HG02870 (cell line): Measurements from ENCODE around the gene SORD.
"Not testable (repeated sequence)": the region's sequence is repeated elsewhere in the genome, so short reads cannot be mapped to it uniquely, and the experiment has no call there.

ENCODE experiments used
- ATAC-seq: cut with Tn5 transposase; IDR thresholded peaks from one replicate; pipeline ENCODE4 v1.9.1; 2021; ENCODE audit warnings: mild to moderate bottlenecking, moderate library complexity; ENCODE audit not compliant: unreplicated experiment

SORD gene

GRCh38 chr15:45022871-45023658 lies at the start of gene SORD:
Gene SORD (plus strand): TSS chr15:45023195. CDS start chr15:45023284, 89 bp downstream.
- peak; percentile 86 for ATAC-seq

DNA sequence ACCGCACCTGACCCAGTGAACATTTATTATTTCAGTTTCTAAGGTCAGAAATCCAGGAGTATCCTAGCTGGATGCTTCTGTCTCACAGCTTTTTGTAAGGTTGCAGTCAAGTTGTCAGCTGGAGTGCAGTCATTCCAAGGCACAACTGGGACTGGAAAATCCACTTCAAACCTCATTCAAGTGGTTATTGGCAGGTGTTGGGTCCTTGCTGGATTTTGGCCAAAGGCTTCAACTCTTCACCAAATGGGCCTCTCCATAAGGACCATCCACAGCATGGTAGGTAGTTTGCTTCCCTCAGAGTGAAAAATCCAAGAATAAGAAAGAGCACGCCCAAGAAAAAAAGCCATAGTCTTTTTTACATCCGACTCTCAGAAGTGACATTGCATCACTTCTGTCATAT lies 46.8 kb upstream of the SORD start:
- ATAC-seq = not testable (repeated sequence)

DNA sequence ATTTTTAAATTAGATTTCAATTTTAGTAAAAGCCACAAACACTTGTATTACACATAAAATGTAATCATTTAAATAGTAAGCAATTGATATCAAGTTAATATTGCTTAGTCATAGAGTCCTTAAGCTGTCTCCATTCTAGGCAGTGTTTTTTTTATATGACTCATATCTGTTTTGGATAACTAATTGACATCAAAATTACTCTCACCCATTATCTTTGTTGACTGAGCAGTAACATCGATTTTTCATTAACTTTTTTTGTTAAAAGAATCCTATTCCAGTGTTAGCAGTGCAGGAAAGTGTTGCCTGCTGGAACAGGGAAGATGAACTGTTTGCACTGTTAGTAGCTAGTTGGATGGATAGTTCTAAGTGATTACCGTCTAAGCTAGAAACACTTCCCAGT lies 45.2 kb upstream of the SORD start:
- ATAC-seq = not testable (repeated sequence)

DNA sequence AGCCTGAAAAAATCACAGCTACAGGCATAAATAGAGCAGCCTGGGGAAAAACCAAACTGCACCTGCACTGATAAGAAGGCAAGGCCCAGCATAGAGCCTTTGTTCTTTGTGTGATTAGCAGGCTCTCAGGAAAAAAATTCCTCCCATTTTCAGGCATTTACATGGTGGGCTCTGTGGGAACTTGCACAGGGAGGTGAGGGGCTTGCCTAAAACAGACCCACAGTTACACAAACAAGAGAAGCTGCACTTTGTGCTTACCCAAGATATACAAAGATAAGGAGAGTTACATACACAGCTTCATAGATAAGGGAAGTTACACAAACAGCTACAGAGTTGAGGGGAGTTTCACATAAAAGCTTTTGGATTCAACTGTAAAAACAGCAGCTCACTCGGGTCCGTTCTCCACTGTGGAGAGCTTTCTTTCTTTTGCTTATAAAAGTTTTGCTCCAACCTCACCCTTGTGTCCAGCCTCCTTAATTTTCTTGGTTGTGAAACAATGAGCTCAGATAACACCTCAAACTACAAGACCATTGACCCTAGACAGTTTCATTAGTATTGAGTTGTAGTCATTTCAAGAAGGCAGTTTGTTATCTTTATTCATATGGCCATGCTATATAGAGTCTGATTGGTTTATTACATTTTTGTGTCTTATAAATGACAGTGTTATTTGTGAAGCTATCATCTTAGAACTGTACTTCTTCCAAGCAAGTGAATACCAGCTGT lies 43.2 kb upstream of the SORD start:
- ATAC-seq = not testable (repeated sequence)

- not testable (repeated sequence) for ATAC-seq
Observed at GRCh38 chr15:44984144-44984543, 38.9 kb upstream of the SORD start.

DNA sequence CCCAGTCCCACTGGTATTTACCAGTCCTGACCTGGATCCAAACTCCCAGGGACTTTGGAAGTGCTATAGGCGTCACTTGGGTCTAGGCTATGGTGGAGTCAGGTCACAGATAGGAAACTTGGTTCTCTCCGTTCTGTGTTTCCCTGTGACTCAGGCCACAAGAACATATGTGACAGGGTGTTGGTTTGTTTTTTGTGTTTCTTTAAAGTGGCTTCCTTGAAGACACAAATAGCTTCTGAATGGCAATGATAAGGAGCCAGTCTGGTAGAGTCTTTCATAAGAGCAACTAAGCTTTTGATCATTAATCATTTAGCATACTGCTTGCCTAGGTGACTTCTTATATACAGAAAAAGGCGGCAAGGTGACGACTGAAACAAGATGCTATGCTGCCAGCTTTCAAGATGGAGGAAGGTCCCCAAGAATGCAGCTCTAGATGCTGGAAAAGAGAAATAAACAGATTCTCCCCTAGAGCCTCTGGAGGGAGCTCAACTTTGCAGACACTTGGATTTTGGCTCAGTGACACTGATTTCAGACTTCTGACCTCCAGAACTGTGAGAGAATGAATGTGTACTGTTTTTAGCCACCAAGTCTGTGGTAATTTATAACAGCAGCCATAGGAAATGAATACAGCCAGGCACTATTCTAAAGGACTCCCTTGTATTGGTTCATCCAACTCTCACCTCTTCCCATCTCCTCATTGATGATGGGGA lies 36.5 kb upstream of the SORD start:
- ATAC-seq = not testable (repeated sequence)

DNA sequence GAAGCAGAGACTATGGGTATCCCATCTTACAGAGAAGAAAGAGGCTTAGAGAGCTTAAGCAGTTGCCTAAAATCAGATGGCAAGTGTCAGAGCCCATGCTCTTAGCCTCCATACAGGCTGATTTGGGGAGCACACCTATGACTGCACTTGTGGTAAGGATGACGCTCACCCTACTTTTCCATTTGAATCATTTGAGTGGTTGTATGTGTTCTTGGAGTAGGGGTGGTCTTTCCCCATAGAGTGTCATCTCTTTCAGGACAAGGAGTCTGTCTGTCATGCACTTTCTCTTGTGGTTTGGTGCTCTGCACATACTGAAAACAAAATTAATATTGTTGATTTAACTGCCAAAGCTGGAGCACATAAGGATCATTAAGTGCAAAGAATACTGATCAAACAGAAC lies 35.3 kb upstream of the SORD start:
- not testable (repeated sequence) for ATAC-seq

GRCh38 chr15:44988184-44988869 lies 34.7 kb upstream of the SORD start:
- ATAC-seq = not testable (repeated sequence)

GRCh38 chr15:44988870-44989219 lies 34.1 kb upstream of the SORD start:
- ATAC-seq = not testable (repeated sequence)

GRCh38 chr15:44997632-44998031 lies 25.4 kb upstream of the SORD start:
- ATAC-seq = not testable (repeated sequence)

DNA sequence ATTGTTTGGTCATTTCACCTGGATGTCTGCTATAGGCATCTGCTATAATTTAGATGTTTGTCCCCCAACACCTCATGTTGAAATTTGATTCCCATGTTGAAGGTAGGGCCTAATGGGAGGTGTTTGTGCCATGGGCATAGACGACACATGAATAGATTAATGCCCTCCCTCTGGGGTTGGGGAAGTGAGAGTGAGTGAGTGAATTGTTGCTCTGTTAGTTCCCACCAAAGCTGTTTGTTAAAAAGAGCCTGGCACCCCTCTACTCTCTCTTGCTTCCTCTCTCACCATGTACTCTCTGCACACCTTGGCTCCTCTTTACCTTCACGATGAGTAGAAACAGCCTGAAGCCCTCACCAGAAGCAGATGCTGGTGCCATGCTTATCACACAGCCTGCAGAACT lies 23.9 kb upstream of the SORD start:
- no peak for ATAC-seq

DNA sequence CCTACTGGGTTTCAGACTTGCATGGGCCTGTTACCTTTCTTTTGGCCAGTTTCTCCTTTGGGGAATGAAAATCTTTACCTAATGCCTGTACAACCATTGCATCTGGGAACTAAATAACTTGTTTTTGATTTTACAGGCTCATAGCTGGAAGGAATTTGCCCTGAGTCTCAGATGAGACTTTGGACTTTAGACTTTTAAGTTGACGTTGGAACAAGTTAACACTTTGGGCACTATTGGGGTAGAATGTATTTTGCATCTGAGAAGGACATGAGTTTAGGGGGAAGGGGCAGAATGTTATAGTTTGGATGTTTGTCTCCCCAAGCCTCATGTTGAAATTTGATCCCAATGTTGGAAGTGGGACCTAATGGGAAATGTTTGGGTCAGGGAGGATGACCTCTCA lies 21.8 kb upstream of the SORD start:
- not testable (repeated sequence) for ATAC-seq

DNA sequence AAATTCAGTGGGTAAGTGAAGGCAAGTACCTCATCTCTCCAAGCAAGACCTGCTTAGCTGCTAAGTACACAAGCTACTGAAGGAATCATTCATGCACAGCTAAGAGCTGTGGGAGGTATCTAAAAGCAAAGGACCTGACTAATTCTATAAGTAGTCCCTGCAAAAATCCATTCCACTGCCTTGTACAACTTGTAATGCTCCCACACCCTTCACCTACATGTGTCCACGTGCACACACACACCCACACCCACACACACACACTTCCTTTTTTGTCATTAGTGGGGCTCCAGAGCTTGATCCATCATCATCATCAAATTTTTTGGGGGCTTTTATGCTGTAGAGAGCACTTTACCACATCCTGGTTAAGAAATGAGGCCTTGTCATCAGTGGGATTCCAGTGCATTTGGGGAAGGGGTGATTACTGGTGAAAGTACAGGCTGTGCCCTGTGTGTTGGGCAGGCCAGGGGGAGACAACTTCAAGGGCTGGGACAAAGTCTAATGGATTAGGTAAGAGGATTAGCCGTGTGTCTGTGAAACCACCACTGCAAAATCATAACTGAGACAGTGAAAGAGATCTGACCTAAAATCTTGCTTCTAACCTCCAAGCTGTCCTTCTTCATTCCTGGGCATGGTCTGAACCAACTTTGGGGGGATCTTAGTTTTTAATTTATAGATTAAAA lies 19.1 kb upstream of the SORD start:
- ATAC-seq = peak; percentile 71

- ATAC-seq = not testable (repeated sequence)
Observed at GRCh38 chr15:45004590-45005175, 18.3 kb upstream of the SORD start.

DNA sequence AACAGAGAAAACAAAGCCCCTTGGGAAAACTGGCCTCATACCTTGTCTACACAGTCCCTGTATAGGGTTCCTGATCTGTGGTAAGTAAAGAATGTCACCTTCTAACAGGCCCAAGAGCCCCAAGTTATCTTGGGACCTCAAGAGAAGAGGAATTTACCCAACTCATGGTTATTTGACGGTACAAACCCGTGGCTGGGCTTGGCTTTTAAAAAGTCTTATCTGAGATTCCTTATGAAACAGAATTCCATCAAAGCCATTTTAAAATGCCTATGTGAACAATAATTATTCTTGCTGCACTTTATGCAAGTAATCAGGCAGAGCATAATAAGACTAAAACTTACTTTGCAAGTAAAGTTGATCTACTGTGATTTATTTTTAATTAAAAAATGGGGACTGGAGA lies 13.9 kb upstream of the SORD start:
- ATAC-seq = no peak

- ATAC-seq = not testable (repeated sequence)
Observed at GRCh38 chr15:45015114-45015513, 7.9 kb upstream of the SORD start.

DNA sequence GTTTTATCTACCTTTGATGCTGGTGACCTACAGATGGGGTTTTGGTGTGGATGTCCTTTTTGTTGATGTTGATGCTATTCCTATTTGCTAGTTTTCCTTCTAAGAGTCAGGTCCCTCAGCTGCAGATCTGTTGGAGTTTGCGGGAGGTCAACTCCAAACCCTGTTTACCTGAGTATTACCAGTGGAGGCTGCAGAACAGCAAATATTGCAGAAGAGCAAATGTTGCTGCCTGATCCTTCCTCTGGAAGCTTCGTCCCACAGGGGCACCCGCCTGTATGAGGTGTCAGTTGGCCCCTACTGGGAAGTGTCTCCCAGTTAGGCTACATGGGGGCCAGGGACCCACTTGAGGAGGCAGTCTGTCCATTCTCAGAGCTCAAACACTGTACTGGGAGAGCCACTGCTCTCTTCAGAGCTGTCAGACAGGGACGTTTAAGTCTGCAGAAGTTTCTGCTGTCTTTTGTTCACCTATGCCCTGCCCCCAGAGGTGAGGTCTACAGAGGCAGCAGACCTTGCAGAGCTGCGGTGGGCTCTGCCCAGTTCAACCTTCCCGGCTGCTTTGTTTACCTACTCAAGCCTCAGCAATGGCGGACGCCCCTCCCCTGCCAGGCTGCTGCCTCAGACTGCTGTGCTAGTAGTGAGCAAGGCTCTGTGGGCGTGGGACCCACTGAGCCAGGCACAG lies 2.6 kb upstream of the SORD start:
- ATAC-seq = not testable (repeated sequence)

GRCh38 chr15:45020901-45021259 lies 2.1 kb upstream of the SORD start:
- not testable (repeated sequence) for ATAC-seq

DNA sequence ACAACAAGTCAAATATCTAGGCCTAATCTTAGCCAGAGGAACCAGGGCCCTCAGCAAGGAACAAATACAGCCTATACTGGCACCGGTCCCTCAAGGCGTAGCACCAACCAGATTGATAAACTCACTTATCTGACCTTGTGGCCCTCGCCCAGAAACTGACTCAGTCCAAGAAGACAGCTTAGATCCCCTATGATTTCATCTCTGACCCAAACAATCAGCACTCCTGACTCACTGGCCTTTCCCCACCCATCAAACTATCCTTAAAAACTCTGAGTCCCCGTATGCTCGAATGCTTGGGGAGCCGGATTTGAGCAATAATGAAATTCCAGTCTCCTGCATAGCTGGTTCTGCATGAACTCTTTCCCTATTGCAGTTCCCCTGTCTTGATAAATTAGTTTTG lies 1.6 kb upstream of the SORD start:
- ATAC-seq = no peak
